Glutamatergic neuron (in vitro differentiated cells): ENCODE results near the gene TRRAP. TPM values are rescaled to one million over a fixed set of nuclear protein-coding genes. Genes with fewer than 3 reads are reported as not detected.

ENCODE experiments used
- DNase-seq: peaks from one replicate; pipeline ENCODE4 v3.0.0; 2022
- H3K27ac Mint-ChIP-seq: one replicate; pipeline ENCODE4 v1.8.0; 2020; ENCODE audit warnings: mild to moderate bottlenecking, mixed read lengths, inconsistent platforms; ENCODE audit not compliant: unreplicated experiment
- H3K27me3 Mint-ChIP-seq: one replicate; pipeline ENCODE4 v1.8.0; 2020; ENCODE audit warnings: mild to moderate bottlenecking, moderate library complexity, mixed read lengths, inconsistent platforms; ENCODE audit not compliant: unreplicated experiment
- H3K36me3 Mint-ChIP-seq: one replicate; pipeline ENCODE4 v1.8.0; 2020; ENCODE audit warnings: mild to moderate bottlenecking, mixed read lengths, inconsistent platforms; ENCODE audit not compliant: unreplicated experiment
- H3K4me1 Mint-ChIP-seq: one replicate; pipeline ENCODE4 v1.8.0; 2020; ENCODE audit warnings: mild to moderate bottlenecking, low read depth, mixed read lengths, inconsistent platforms; ENCODE audit not compliant: unreplicated experiment
- H3K4me3 Mint-ChIP-seq: one replicate; pipeline ENCODE4 v1.8.0; 2020; ENCODE audit warnings: mild to moderate bottlenecking, mixed read lengths, inconsistent platforms; ENCODE audit not compliant: unreplicated experiment
- H3K9me3 Mint-ChIP-seq: one replicate; pipeline ENCODE4 v1.8.0; 2020; ENCODE audit warnings: mild to moderate bottlenecking, moderate library complexity, mixed read lengths, inconsistent platforms; ENCODE audit not compliant: unreplicated experiment
- CTCF ChIP-seq: fragments of 200-600 bp; sonication (generic); IDR thresholded peaks from one replicate; pipeline ENCODE4 v1.5.0; 2021; ENCODE audit not compliant: partially characterized antibody, unreplicated experiment
- total RNA-seq: library from RNA; stranded (reverse); fragmentation: NEBNext Ultra II Directional; extraction: Animal tissue kit (Norgen Biotek cat#: 25700); gene quantifications from one replicate; pipeline ENCODE4 v1.2.1, GENCODE V29; 2021; ENCODE audit not compliant: unreplicated experiment

Gene TRRAP
- total RNA-seq, 1 donor from 2014 or later: 68.7 TPM

- no peak overlapping the region for H3K4me3 Mint-ChIP-seq
- peaks cover 4% of the 10 kb centered on the region for H3K4me1 Mint-ChIP-seq
- H3K9me3 Mint-ChIP-seq: peaks cover 4% of the 10 kb centered on the region
- DNase-seq: no peak
- TF ChIP-seq CTCF: no peak
- H3K36me3 Mint-ChIP-seq: no peaks in the 10 kb centered on the region
- no peak overlapping the region for H3K27ac Mint-ChIP-seq
- no peaks in the 10 kb centered on the region for H3K27me3 Mint-ChIP-seq
Measured at GRCh38 chr7:98899816-98900215, 21.5 kb downstream of the TRRAP start.

- H3K27me3 Mint-ChIP-seq: no peaks in the 10 kb centered on the region
- no peak overlapping the region for H3K27ac Mint-ChIP-seq
- H3K4me3 Mint-ChIP-seq: no peak overlapping the region
- H3K4me1 Mint-ChIP-seq: peaks cover 14% of the 10 kb centered on the region
- DNase-seq: no peak
- peaks cover 4% of the 10 kb centered on the region for H3K9me3 Mint-ChIP-seq
- no peak for TF ChIP-seq CTCF
- peaks cover 4% of the 10 kb centered on the region for H3K36me3 Mint-ChIP-seq
Measured at GRCh38 chr7:98900815-98901214, 22.5 kb downstream of the TRRAP start.

GRCh38 chr7:98902523-98902922 is 24.2 kb downstream of the TRRAP start:
- H3K9me3 Mint-ChIP-seq: peaks cover 4% of the 10 kb centered on the region
- DNase-seq: no peak
- no peak overlapping the region for H3K4me3 Mint-ChIP-seq
- no peak overlapping the region for H3K27ac Mint-ChIP-seq
- no peak for TF ChIP-seq CTCF
- H3K36me3 Mint-ChIP-seq: peaks cover 4% of the 10 kb centered on the region
- H3K4me1 Mint-ChIP-seq: peaks cover 17% of the 10 kb centered on the region
- no peaks in the 10 kb centered on the region for H3K27me3 Mint-ChIP-seq

GRCh38 chr7:98903246-98903645 is 24.9 kb downstream of the TRRAP start:
- Mint-ChIP-seq H3K27me3 (no peaks in the 10 kb centered on the region), H3K36me3 (peaks cover 4% of the 10 kb centered on the region), H3K27ac (no peak overlapping the region), H3K4me3 (no peak overlapping the region), H3K9me3 (peaks cover 4% of the 10 kb centered on the region), H3K4me1 (peaks cover 17% of the 10 kb centered on the region)
- no peak for TF ChIP-seq CTCF
- no peak for DNase-seq

- H3K27me3 Mint-ChIP-seq: no peaks in the 10 kb centered on the region
- peaks cover 17% of the 10 kb centered on the region for H3K4me1 Mint-ChIP-seq
- no peak overlapping the region for H3K27ac Mint-ChIP-seq
- DNase-seq: no peak
- peaks cover 4% of the 10 kb centered on the region for H3K36me3 Mint-ChIP-seq
- H3K4me3 Mint-ChIP-seq: no peak overlapping the region
- peaks cover 3% of the 10 kb centered on the region for H3K9me3 Mint-ChIP-seq
- TF ChIP-seq CTCF: no peak
Measured at GRCh38 chr7:98907570-98907969, 29.2 kb downstream of the TRRAP start.
